ENCODE data around the gene CLEC2L. TPM values are rescaled to one million over a fixed set of nuclear protein-coding genes. Genes with fewer than 3 reads are reported as not detected.
A peak's percentile ranks its signal among the peaks of the same experiment; 100 is the strongest.

CLEC2L gene
- total RNA-seq, 4 donors from 2014 or later, result 17.3 TPM; not detected in 3

DNA sequence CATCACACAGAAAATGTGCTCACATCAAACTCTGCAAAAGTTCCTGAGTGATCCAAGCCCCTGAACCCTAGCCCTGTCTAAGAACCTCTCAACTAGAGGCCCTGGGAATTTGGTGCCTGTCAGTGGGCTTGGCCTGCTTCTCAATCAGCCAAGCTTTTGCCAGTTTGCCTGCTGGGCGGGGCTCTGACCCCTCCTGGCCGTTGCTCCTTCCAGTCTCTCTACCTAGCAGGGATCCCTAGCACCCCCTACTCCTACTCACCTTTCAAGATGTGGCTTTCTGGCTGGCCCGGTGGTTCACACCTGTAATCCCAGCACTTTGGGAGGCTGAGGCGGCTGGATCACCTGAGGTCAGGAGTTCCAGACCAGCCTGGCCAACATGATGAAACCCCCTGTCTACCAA lies 42.1 kb upstream of the CLEC2L start:
- TF ChIP-seq, protein P1, sequence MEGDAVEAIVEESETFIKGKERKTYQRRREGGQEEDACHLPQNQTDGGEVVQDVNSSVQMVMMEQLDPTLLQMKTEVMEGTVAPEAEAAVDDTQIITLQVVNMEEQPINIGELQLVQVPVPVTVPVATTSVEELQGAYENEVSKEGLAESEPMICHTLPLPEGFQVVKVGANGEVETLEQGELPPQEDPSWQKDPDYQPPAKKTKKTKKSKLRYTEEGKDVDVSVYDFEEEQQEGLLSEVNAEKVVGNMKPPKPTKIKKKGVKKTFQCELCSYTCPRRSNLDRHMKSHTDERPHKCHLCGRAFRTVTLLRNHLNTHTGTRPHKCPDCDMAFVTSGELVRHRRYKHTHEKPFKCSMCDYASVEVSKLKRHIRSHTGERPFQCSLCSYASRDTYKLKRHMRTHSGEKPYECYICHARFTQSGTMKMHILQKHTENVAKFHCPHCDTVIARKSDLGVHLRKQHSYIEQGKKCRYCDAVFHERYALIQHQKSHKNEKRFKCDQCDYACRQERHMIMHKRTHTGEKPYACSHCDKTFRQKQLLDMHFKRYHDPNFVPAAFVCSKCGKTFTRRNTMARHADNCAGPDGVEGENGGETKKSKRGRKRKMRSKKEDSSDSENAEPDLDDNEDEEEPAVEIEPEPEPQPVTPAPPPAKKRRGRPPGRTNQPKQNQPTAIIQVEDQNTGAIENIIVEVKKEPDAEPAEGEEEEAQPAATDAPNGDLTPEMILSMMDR (IDR thresholded peaks at IDR 0.05), result no peak
- TF ChIP-seq POLR2AphosphoS5 (IDR thresholded peaks at IDR 0.05) (no peak), EP300 (IDR thresholded peaks at IDR 0.05; ENCODE audit: low read depth) (no peak), POLR2A (IDR thresholded peaks at IDR 0.05) (no peak)
- intact Hi-C loops (cut with DNase I; ENCODE audit: low total_unique reads) (no loop called here), in situ Hi-C loops (cut with MboI; ENCODE audit: low pct_ligation_motif_present in 1 of 4, low pct_unique_long_range_greater_than_20kb in 1 of 4, low sequenced_read_pairs in 3 of 4) (no loop called here)
- no peak for DNase-seq
- H3K27ac ChIP-seq, result no peak overlapping the region
- H3K36me3 ChIP-seq, result no peaks in the 10 kb centered on the region
- H3K9me3 ChIP-seq, result no peaks in the 10 kb centered on the region
- H3K4me3 ChIP-seq, result no peak overlapping the region
- peaks cover 5 to 24% (median 14%) of the 10 kb centered on the region in 4 donors for H3K4me1 ChIP-seq
- H3K27me3 ChIP-seq, result peaks cover 56% of the 10 kb centered on the region
- 67% methylated on average over 4 of the region's 4 CpGs; no CpG with 5 or more reads in 1 of the 2 donors for WGBS, 2 donors (ENCODE audit: low coverage in 1 of 2)

DNA sequence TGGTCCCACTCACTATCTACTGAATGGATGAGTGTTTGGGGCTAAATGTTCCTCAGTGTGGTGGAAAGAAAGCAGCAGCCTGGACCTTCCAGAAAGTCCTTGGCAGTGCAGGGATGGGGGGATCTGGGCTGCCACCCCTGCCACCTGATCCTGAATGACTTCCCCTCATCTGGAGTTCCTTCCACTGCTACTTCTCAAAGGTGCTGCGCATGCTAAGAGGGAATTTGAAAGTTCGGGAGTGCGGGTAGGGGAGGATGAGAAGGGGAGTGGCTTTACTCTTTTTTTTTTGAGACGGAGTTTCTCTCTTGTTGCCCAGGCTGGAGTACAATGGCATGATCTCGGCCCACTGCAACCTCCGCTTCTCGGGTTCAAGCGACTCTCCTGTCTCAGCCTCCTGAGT lies 41.4 kb upstream of the CLEC2L start:
- Histone ChIP-seq H3K27ac (no peak overlapping the region), H3K9me3 (no peaks in the 10 kb centered on the region), H3K4me1 (peaks cover 5 to 24% (median 14%) of the 10 kb centered on the region in 4 donors), H3K36me3 (no peaks in the 10 kb centered on the region), H3K27me3 (peaks cover 62% of the 10 kb centered on the region), H3K4me3 (no peak overlapping the region)
- in situ Hi-C loops (cut with MboI; ENCODE audit: low pct_ligation_motif_present in 1 of 4, low pct_unique_long_range_greater_than_20kb in 1 of 4, low sequenced_read_pairs in 3 of 4), result no loop called here
- WGBS, 2 donors (ENCODE audit: low coverage in 1 of 2), result 61 to 80% methylated on average over 6 to 8 of the region's 8 CpGs
- TF ChIP-seq, protein P1 (IDR thresholded peaks at IDR 0.05), result no peak
- TF ChIP-seq EP300 (IDR thresholded peaks at IDR 0.05; ENCODE audit: low read depth) (no peak), POLR2AphosphoS5 (IDR thresholded peaks at IDR 0.05) (no peak), POLR2A (IDR thresholded peaks at IDR 0.05) (no peak)
- DNase-seq, result no peak
- intact Hi-C loops (cut with DNase I; ENCODE audit: low total_unique reads), result no loop called here

DNA sequence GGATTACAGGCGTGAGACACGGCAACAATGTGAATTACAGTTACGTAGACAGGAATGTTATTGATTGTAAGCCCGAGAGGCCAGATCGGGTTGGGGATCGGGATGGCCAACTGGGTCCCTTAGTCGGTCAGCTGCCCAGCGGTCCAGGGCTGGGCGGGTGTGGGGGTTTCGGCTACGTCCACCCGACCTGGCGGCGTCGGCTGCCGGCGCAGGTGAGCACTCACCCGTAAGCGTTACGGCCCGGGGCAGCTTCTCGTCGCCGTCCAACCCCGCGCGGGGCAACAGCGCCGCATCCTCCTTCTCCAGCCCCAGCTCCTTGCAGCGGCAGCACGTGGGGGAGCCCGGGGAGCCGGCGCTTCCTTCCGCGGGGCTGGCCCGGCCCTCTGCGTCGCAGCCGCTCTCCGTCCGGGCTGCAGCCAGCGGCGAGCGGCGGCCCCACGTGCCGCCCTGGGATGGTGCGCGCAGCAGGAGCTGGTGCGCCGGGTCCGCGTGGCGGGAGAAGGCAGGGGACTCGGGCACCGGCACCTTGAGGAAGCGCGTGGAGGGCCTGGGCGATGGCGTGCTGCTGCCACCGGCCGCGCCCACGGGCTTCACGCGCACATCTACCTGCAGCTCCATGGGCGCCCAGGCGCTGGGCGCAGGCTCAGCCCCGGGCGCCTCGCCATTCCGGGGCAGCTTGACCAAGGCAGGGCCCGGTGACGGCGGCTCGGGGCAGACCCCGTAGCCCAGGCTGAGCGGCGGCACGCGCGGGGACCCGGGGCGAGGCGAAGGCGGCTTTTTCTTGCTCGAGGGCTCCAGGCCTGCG lies 40.6 kb upstream of the CLEC2L start:
- intact Hi-C loops (cut with DNase I; ENCODE audit: low total_unique reads) (no loop called here), in situ Hi-C loops (cut with MboI; ENCODE audit: low pct_ligation_motif_present in 1 of 4, low pct_unique_long_range_greater_than_20kb in 1 of 4, low sequenced_read_pairs in 3 of 4) (no loop called here)
- H3K36me3 ChIP-seq, result no peaks in the 10 kb centered on the region
- peaks cover 5 to 24% (median 14%) of the 10 kb centered on the region in 4 donors for H3K4me1 ChIP-seq
- no peaks in the 10 kb centered on the region for H3K9me3 ChIP-seq
- peak overlapping the region in 3 of 4 donors; percentile 2 to 45 (median 18) for H3K4me3 ChIP-seq
- WGBS, 2 donors (ENCODE audit: low coverage in 1 of 2), result 0 to 6% methylated on average over 1 to 47 of the region's 90 CpGs
- H3K27me3 ChIP-seq, result peaks cover 62% of the 10 kb centered on the region
- H3K27ac ChIP-seq, result no peak overlapping the region
- no peak for TF ChIP-seq POLR2A (IDR thresholded peaks at IDR 0.05)
- TF ChIP-seq, protein P1 (IDR thresholded peaks at IDR 0.05), result no peak
- no peak for TF ChIP-seq POLR2AphosphoS5 (IDR thresholded peaks at IDR 0.05)
- TF ChIP-seq EP300 (IDR thresholded peaks at IDR 0.05; ENCODE audit: low read depth), result no peak
- no peak for DNase-seq

DNA sequence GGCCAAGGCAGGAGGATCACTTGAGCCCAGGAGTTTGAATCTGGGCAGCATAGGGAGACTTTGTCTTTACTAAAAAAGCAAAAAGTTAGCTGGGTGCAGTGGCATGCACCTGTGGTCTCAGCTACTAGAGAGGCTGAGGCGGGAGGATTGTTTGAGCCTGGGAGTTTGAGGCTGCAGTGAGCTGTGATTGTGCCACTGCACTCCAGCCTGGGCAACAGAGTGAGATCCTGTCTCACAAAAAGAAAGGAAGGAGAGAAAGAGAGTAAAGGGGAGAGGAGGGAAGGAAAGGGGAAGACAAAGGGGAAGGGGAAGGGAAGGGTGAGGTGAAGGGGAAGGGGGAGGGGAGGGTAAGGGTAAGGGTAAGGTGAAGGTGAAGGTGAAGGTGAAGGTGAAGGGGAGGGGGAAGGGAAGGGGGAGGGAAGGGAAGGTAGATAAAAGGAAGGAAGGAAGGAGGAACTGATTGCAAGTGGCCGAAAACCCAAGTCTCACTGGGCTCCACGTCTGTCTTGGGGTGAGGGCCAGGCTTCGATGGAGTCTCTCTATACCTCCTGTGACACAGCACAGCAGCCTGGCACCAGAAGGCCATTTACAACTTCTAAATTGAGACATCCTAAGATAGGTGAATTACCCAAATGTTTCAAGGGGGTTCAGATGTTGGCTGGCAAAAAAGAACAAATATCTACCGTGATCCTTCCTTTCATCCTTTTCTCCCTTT lies 36.0 kb upstream of the CLEC2L start:
- no peaks in the 10 kb centered on the region for H3K36me3 ChIP-seq
- peaks cover 0 to 10% of the 10 kb centered on the region in 2 donors for H3K9me3 ChIP-seq
- no peak for DNase-seq
- in situ Hi-C loops (cut with MboI; ENCODE audit: low pct_ligation_motif_present in 1 of 4, low pct_unique_long_range_greater_than_20kb in 1 of 4, low sequenced_read_pairs in 3 of 4) (no loop called here), intact Hi-C loops (cut with DNase I; ENCODE audit: low total_unique reads) (no loop called here)
- no peak overlapping the region for H3K4me3 ChIP-seq
- H3K4me1 ChIP-seq, result peaks cover 5 to 15% (median 14%) of the 10 kb centered on the region in 4 donors
- WGBS, 2 donors (ENCODE audit: low coverage in 1 of 2), result 80 to 91% methylated on average over 4 to 5 of the region's 5 CpGs
- H3K27ac ChIP-seq, result no peak overlapping the region
- TF ChIP-seq POLR2AphosphoS5 (IDR thresholded peaks at IDR 0.05), result no peak
- TF ChIP-seq POLR2A (IDR thresholded peaks at IDR 0.05), result no peak
- TF ChIP-seq, protein P1 (IDR thresholded peaks at IDR 0.05), result no peak
- TF ChIP-seq EP300 (IDR thresholded peaks at IDR 0.05; ENCODE audit: low read depth), result no peak
- H3K27me3 ChIP-seq, result peaks cover 44% of the 10 kb centered on the region

Data from transverse colon (tissue), 4 donors.